Left kidney (tissue), 8 donors: Measurements from ENCODE around the gene HNRNPR. TPM values are rescaled to one million over a fixed set of nuclear protein-coding genes. Genes with fewer than 3 reads are reported as not detected.
"Not testable (repeated sequence)": the region's sequence is repeated elsewhere in the genome, so short reads cannot be mapped to it uniquely, and the experiment has no call there.

ENCODE experiments used
- DNase-seq: peaks from one replicate; pipeline ENCODE4 v3.0.0-alpha.2; 2013
- long read RNA-seq, 8 donors: transcript quantifications; one replicate each; lab custom pipeline, GENCODE V29; 2026
- polyA plus RNA-seq: library from polyadenylated mRNA; unstranded; fragments of 120-200 nt; gene quantifications from one replicate; pipeline ENCODE4 v1.2.1, GENCODE V29; 2013; ENCODE audit not compliant: insufficient read length

HNRNPR gene
- 298 TPM for polyA plus RNA-seq
- long read RNA-seq, donor 1, full-length matches to known transcripts = 21 of 70 reads
- long read RNA-seq, donor 1, partial matches to known transcripts = 37 of 70 reads
- long read RNA-seq, donor 1, other reads (novel, unspliced or antisense) = 12 of 70 reads
- long read RNA-seq, donor 2, full-length matches to known transcripts = 28 of 65 reads
- long read RNA-seq, donor 2, partial matches to known transcripts = 11 of 65 reads
- long read RNA-seq, donor 2, other reads (novel, unspliced or antisense) = 26 of 65 reads
- long read RNA-seq, donor 3, full-length matches to known transcripts = 34 of 73 reads
- long read RNA-seq, donor 3, partial matches to known transcripts = 21 of 73 reads
- long read RNA-seq, donor 3, other reads (novel, unspliced or antisense) = 18 of 73 reads
- long read RNA-seq, donor 4, partial matches to known transcripts = 5 of 5 reads
- long read RNA-seq, donor 4, other reads (novel, unspliced or antisense) = 0 of 5 reads
- long read RNA-seq, donor 5, full-length matches to known transcripts = 59 of 103 reads
- long read RNA-seq, donor 5, partial matches to known transcripts = 44 of 103 reads
- long read RNA-seq, donor 5, other reads (novel, unspliced or antisense) = 0 of 103 reads
- long read RNA-seq, donor 6, transcript HNRNPR-201 (11 exons, 2,629 nt) = major isoform, 8 of 98 reads
- long read RNA-seq, donor 6, partial matches to known transcripts = 66 of 98 reads
- long read RNA-seq, donor 6, other reads (novel, unspliced or antisense) = 19 of 98 reads
- long read RNA-seq, donor 7, full-length matches to known transcripts = 36 of 94 reads
- long read RNA-seq, donor 7, partial matches to known transcripts = 31 of 94 reads
- long read RNA-seq, donor 7, other reads (novel, unspliced or antisense) = 27 of 94 reads
- long read RNA-seq, donor 8, full-length matches to known transcripts = 14 of 26 reads
- long read RNA-seq, donor 8, partial matches to known transcripts = 0 of 26 reads
- long read RNA-seq, donor 8, other reads (novel, unspliced or antisense) = 12 of 26 reads

DNA sequence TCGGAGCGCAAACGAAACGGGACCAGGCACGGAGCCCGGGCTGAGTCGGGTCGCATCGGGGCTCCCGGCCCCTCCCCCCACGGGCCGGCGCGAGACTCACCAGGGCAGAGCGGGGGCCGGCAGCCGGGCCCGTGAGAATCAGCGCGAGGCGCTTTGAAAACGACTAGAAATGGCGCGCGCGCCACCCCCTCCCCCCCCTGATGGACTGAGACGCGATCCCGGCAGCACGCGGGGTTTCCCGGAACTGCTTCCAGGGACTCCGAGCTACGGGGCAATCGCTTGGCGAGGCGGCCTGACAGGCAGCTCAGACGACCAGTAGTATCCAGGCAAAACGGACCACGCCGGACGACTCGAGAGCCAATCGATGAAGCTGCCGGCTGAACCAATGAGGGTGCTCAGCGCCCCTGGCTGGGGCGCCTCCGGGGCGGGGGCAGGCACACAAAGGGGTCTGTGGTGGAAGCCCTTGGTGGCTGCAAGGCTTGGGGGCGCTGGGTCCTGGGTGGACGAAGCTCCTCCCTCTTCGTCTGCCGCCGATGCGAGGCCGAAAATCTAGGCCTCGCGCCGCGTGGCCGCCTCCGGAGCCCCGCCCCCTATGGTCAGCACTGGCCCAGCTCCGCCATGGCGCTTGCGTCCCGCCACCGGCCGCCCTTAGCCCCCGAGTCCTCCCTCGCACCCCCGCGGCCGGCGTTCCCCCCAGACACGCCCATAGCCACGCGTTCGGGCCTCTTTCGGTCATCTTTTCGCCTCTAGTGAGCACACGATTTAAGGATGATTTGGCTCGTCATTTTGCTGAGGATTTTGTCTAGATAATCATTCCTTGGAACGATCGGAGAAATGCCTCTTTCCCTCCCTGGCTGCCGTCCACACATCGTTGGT is at the start of gene HNRNPR:
Gene HNRNPR, minus strand, starts transcription at position 174 of the 876 bp plus-strand sequence. CDS start 3,276 bp downstream, outside the sequence.
- DNase-seq = peak; percentile 100

GRCh38 chr1:23393706-23394105 is 49.6 kb upstream of the HNRNPR start:
- no peak for DNase-seq

- DNase-seq = no peak
Measured at GRCh38 chr1:23392125-23392855, 48.2 kb upstream of the HNRNPR start.

DNA sequence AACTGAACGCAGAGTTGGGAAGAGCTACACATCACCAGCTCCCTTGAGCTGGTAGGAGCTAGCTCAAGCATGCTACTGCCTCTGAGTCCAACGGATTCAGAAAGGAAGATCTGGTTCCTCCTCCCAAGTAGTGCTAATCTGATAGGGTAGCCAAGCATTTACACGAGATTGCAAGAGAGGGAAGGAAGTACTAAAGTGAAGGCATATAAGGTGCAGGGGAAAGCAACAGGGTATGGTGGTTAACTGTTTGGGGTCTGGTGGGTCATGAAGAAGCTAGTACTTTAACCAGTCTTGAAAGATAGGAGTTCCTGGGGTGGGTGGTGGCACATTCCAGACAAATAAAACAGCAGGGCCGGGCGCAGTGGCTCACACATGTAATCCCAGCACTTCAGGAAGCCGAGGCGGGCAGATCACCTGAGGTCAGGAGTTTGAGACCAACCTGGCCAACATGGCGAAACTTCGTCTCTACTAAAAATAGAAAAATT is 45.8 kb upstream of the HNRNPR start:
- no peak for DNase-seq

- no peak for DNase-seq
Measured at GRCh38 chr1:23387494-23387893, 43.4 kb upstream of the HNRNPR start.

DNA sequence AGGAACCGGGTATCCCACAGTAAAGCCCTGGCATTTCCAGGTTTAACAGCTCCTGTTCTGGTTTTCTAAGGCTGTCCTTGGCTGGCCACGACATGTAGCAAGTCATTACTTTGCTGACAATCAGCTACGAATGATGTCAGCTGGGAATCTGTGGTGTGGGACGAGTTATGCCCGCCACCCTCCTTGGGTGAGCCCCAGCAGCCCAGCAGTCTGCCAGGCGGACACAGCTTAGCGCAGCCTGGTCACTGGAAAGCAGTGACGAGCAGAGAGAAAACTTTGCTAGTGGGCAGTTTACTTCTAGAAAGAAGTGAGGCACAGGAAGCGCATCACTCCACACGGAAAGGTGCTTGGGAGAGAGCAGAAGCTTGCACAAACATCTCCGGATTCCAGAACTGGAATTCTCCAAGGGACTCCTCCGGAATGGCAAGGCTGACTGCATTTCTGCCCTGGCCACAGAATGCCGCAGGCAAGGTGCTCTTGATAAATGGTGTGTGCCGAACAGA is 41.1 kb upstream of the HNRNPR start:
- DNase-seq = no peak

- no peak for DNase-seq
Measured at GRCh38 chr1:23384312-23385058, 40.4 kb upstream of the HNRNPR start.

- DNase-seq = no peak
Measured at GRCh38 chr1:23383577-23384311, 39.7 kb upstream of the HNRNPR start.

- DNase-seq = no peak
Measured at GRCh38 chr1:23381233-23381885, 37.3 kb upstream of the HNRNPR start.

GRCh38 chr1:23380719-23381118 is 36.6 kb upstream of the HNRNPR start:
- DNase-seq = no peak

DNA sequence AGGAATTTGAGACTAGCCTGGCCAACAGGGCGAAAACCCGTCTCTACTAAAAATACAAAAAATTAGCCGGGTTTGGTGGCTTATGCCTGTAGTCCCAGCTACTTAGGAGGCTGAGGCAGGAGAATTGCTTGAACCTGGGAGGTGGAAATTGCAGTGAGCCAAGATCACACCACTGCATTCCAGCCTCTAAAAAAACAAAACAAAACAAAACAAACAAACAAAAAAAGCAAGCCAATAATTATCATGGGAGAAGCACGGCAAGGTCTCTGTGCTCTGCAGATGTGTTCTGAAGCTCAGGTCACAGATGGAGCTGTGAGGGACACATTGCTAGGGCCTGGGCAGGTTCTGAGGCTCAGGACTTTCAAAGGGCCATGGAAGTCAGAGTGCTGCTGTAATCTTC is 36.2 kb upstream of the HNRNPR start:
- not testable (repeated sequence) for DNase-seq

DNA sequence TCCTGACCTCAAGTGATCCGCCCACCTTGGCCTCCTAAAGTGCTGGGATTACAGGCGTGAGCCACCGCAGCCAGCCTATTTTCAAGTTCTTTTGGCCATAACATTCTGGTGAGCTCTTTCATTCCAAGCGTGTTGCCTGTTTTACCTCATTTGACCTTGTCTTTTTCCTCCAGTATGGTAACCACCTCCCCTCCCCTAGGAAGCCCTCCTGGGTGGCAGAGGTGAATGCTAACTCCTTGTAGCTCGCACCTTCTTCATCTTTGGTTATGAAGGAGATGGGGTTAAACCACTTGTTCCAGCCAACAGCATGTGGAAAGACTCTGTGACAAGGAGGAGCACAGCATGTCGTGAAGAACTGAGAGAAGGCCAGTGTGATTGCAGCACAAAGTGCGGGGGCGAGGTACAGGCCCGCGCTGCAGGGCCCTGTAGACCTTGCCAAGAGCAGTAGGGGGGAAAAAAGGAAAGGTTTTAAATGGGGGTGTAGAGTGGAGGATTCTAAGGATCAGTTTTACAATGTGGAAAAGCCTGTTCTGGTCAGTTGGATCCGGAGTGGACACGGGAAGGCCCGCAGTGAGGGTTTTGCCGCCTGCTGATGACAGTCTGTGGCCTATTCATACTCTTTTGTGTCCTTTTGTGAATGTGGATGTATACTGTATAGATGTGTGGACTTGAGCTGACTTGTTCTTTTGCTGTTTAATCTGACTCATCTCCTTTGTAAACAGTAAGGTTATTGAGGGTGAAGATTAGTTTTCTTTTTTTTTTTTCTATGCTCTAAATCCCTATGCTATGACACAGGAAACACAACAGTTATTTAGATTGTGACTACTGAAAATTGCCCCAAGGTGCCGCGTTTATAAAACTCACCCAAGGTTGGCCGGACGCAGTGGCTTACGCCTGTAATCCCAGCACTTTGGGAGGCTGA is 33.1 kb upstream of the HNRNPR start:
- no peak for DNase-seq

GRCh38 chr1:23374079-23374735 is 30.1 kb upstream of the HNRNPR start:
- not testable (repeated sequence) for DNase-seq

DNA sequence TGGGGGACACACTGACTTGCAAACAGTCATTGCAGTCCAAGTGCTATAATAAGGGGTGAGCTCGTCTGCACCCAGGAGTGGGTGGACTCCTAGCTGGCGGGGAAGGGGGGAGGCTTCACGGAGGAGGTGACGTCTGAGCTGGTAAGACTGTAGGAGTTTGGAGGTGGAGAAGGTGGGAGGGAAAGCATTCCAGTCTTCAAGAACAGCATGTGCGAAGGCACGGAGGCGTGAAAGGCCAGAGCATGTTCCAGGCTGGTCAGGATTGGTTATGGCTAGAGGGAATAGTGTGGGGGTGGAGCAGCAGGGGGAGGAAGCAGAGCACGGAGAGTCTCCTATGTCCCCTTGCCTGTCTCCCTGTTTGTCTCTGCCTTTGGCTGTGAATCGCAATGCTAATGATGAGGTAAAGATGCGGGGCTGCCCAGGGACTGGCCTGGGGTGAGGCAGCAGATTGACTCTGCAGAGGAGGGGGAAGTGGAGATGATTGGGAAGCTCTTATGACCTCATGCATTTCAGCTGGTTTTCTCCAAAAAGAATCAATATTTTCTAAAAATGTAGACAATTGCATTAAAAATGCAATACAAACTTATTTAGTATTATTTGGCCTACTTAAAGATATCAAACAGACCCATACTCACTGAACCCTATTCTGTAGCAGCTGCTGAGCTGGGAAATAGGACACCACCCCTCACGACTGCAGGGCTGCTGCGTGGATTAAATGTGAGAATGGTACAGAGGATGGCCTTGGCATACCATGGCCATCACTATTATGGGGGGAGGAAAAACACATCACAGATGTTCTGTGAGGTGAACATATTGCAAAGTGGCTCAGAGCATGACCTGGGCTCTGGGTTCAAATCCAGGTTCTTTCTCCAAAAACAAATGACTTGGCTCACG is 28.1 kb upstream of the HNRNPR start:
- no peak for DNase-seq

GRCh38 chr1:23370709-23371584 is 26.9 kb upstream of the HNRNPR start:
- peak; percentile 72 for DNase-seq
